Measurements from ENCODE around the gene CENPP.

- TF ChIP-seq, protein P1, sequence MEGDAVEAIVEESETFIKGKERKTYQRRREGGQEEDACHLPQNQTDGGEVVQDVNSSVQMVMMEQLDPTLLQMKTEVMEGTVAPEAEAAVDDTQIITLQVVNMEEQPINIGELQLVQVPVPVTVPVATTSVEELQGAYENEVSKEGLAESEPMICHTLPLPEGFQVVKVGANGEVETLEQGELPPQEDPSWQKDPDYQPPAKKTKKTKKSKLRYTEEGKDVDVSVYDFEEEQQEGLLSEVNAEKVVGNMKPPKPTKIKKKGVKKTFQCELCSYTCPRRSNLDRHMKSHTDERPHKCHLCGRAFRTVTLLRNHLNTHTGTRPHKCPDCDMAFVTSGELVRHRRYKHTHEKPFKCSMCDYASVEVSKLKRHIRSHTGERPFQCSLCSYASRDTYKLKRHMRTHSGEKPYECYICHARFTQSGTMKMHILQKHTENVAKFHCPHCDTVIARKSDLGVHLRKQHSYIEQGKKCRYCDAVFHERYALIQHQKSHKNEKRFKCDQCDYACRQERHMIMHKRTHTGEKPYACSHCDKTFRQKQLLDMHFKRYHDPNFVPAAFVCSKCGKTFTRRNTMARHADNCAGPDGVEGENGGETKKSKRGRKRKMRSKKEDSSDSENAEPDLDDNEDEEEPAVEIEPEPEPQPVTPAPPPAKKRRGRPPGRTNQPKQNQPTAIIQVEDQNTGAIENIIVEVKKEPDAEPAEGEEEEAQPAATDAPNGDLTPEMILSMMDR (IDR thresholded peaks at IDR 0.05; ENCODE audit: low read depth, low read length) = no peak
- TF ChIP-seq MYC (IDR thresholded peaks at IDR 0.05; ENCODE audit: low read depth, low read length) (no peak), POLR2A (IDR thresholded peaks at IDR 0.05; ENCODE audit: extremely low read depth, insufficient read length) (no peak)
- TF ChIP-seq, protein P2, sequence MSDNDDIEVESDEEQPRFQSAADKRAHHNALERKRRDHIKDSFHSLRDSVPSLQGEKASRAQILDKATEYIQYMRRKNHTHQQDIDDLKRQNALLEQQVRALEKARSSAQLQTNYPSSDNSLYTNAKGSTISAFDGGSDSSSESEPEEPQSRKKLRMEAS (IDR thresholded peaks at IDR 0.05; ENCODE audit: low read depth, low read length) = no peak
These were observed 287.7 kb downstream of the CENPP start for GRCh38 chr9:92613268-92614122.

Data from NB4 (cell line).